HEK293T (cell line): ENCODE measurements around the gene CHD3.

Source experiments
- FOXA1 ChIP-seq: fragments of 450-650 bp; IDR thresholded peaks from 2 replicates; pipeline ENCODE4 v1.6.1; 2016; ENCODE audit warnings: mild to moderate bottlenecking
- SP1 ChIP-seq: fragments of 450-650 bp; IDR thresholded peaks from 2 replicates; pipeline ENCODE4 v1.6.1; 2017
- SUZ12 ChIP-seq: fragments of 450-650 bp; IDR thresholded peaks from 2 replicates; pipeline ENCODE4 v1.6.1; 2016; ENCODE audit warnings: mild to moderate bottlenecking
- TARDBP ChIP-seq: fragments of 450-650 bp; IDR thresholded peaks from 2 replicates; pipeline ENCODE4 v1.6.1; 2016
- ZNF384 ChIP-seq: fragments of 450-650 bp; IDR thresholded peaks from 2 replicates; pipeline ENCODE4 v1.6.1; 2016
- TF ChIP-seq, protein P1 (sequence below): fragments of 450-650 bp; IDR thresholded peaks from 2 replicates; pipeline ENCODE4 v1.6.1; 2016

DNA sequence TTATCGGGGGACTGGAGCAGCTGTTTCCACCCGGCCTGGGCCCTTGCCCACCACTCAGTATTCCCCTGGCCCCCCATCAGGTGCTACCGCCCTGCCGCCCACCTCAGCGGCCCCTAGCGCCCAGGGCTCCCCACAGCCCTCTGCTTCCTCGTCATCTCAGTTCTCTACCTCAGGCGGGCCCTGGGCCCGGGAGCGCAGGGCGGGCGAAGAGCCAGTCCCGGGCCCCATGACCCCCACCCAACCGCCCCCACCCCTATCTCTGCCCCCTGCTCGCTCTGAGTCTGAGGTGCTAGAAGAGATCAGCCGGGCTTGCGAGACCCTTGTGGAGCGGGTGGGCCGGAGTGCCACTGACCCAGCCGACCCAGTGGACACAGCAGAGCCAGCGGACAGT is 39.9 kb upstream of the CHD3 start:
- TF ChIP-seq FOXA1: no peak
- TF ChIP-seq ZNF384: no peak
- no peak for TF ChIP-seq TARDBP
- TF ChIP-seq, protein P1, sequence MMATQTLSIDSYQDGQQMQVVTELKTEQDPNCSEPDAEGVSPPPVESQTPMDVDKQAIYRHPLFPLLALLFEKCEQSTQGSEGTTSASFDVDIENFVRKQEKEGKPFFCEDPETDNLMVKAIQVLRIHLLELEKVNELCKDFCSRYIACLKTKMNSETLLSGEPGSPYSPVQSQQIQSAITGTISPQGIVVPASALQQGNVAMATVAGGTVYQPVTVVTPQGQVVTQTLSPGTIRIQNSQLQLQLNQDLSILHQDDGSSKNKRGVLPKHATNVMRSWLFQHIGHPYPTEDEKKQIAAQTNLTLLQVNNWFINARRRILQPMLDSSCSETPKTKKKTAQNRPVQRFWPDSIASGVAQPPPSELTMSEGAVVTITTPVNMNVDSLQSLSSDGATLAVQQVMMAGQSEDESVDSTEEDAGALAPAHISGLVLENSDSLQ: no peak
- TF ChIP-seq SP1: no peak
- TF ChIP-seq SUZ12: no peak
